Activated CD4-positive, alpha-beta T cell treated with anti-CD3 and anti-CD28 coated beads for 24 hours (primary cell): ENCODE results near the gene DIO3.
"Not testable (repeated sequence)": the region's sequence is repeated elsewhere in the genome, so short reads cannot be mapped to it uniquely, and the experiment has no call there.

ENCODE experiments used
- DNase-seq, 2 donors: peaks; one replicate each; pipeline ENCODE4 v3.0.0-alpha.2; 2020; ENCODE audit warnings: low read depth in 2 of 2

The DIO3 gene

DNA sequence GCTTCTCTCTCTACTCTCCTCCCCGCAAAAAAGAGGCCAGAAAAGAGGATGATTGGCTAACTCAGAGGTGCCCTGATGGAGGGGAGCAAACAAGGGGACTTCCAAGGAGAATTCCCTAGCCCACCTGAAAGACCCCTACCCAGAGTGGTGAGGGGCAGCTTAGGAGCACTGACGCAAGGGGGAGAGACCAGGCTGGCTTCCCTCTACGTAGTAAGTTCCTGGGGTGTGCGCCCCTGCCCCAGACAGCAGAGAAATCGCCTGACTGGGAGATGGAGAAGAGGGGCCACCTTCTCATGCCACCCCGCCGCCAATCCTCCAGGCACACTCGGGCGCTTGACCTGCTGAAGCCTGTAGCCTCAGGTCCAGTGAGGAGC is 2.1 kb upstream of the DIO3 start:
- no peak for DNase-seq

DNA sequence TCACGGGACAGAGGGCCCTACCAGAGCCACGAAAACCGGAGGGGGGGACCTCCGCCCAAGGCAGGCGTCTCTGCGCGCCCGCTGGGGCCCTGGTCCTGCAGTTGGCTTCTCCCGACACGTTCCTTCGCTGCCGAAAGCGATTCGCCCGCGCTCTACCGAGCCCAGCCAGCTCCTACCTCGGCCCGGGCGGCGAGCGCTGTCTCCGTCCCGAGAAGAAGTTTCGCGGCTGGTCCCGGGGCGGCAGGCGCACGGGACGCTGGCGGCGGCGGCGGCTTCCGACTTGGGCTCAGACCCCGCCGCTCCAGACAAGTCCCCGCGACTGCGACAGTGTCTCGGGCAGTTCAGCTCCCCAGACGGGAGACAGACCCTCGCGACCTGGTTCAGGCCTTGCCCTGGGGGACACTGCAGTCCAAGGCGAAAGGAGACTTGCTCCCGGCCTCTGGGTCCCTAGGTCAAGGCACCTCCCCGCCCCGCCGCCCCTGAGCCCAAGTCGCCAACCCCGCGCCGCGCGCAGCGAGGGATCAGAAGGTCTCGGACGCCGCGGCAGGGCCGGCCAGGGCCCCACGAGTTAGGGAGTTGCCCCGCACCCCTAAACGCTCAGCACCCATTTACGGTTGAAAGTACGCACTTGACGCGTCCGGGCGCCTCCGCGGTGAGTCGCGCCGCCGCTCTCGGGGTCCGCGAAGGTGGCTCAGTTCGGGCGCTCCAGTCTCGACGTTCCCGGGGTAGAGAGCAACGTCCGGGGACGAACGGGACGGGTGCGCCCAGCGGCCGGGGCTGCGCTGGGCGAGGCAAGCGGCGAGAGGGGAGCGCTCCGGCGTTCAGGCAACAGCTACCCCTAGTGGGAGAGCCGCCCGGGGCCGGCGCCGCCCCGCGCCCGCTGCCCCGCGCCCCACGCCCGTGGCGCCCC is 1.4 kb upstream of the DIO3 start:
- no peak for DNase-seq

DNA sequence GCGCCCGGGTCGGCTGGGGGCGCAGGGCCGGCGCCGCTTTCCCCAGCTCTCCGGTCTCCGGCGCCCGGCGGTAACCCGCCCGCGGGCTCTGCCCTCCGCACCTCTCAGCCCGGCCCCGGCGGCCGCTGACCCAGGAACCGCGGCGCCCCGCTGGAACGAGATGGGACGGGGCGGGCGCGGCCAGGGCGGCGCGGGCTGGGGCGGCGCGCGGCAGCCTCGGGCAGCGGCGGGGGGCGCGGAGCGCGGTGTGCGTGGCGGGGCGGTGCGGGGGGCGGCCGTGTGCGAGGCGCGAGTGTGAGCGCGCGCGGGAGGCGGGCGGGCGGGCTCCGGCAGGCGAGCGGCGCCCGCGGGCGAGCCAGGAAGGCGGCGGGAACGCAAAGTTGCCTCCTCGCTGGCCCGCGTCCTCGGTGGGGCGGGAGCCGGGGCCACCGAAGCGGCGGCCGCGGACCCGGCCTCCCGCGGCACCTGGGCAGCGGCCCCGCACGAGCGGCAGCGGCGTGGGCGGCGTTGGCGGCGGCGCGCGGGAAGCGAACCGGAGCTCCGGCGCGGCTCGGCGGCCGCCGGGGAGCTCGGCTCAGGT is 671 bp upstream of the DIO3 start:
- no peak for DNase-seq

DNA sequence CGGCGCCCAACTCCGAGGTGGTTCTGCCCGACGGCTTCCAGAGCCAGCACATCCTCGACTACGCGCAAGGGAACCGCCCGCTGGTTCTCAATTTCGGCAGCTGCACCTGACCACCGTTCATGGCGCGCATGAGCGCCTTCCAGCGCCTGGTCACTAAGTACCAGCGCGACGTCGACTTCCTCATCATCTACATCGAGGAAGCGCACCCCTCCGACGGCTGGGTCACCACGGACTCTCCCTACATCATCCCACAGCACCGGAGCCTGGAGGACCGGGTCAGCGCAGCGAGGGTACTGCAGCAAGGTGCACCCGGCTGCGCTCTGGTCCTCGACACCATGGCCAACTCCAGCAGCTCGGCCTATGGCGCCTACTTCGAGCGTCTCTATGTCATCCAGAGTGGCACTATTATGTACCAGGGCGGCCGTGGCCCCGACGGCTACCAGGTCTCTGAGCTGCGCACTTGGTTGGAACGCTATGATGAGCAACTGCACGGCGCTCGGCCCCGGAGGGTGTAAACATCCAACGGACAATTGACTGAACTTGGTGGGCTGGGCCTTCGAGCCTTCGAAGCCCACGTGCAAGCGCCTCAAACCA is 699 bp downstream of the DIO3 start:
- DNase-seq, result no peak

DNA sequence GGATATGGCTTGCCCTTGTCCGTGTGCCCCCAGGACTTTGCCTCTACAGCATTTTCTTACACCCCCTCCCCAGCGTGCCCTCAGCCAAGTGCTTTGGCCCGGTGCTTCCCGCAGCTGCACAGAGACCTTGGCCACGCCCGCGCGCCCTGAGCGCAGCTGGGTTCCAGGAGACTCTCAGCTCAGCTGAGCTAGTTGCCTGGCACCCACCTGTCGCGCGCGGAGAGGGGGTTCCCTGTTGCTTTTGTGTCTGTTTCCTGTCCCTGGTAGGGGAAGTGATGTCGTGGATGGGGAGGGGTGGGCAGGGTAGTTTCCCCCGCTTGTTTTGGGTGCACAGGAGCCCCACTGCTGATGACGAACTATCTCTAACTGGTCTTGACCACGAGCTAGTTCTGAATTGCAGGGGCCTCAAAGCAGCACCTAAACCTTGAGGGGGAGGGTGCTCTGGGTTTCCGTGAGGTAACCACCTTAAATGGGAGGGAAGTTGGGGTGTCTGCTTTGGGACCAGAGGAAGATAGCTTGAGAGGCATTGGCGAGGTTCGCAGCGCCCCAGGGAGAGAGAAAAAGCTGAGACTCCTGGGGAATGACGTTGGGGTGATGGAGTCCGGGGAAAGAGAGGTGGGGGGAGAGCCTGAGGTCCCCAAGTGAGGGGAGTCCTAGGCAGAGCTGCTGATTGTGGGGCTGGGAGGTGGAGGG is 1.5 kb downstream of the DIO3 start:
- DNase-seq, result no peak

DNA sequence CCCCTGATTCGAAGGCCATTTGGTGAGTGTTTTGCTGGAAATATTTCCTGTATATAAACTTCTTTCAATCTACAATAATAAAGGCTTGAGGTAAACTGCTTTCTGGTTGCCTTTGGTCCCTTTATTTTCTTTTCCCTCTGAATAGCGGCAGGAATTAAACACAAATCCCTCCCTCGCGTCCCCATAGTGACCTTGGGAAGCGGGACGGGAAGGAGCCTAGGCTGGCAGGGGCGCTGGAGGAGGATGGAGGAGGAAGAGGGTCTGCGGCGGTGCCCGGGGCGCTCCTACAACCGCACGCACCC is 2.0 kb downstream of the DIO3 start:
- no peak for DNase-seq

DNA sequence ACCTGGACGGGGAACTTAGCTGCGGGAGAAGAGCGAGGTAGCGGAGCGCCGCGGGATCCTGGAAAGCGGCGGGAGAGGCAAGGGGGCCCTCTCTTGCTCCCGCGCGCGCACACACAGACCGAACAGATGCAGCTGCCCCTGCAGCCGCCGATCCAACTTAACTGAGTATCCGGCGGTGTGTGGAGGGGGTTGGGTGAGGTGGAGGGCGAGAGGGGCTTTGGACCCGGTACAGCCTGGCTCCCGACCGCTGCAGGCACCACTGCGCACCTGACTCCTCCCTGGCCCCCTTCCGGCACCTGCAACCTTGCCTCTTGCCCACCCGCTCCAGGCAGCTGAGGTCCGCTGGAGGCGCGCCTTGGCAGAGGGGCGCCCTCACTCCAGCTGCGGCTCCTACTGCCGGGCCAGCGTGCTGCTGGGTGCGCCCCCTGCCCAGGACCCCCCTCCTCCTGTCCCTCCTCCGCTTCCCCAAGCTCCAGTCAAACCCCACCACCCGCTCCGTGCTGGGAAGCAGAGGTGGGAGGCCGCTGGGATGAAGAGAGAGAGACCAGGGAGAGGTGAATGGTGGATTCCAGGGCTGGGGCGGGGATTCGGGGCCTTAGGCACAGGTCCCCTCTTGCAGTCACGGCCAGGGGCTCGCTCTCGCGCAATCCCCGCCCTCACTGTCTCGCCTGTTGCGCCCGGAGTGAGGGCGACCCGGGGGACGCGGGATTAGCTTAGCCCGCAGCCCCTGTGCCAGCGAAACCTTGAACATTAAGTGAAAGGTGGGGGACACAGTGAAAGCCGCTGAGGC is 2.6 kb downstream of the DIO3 start:
- DNase-seq, result no peak

DNA sequence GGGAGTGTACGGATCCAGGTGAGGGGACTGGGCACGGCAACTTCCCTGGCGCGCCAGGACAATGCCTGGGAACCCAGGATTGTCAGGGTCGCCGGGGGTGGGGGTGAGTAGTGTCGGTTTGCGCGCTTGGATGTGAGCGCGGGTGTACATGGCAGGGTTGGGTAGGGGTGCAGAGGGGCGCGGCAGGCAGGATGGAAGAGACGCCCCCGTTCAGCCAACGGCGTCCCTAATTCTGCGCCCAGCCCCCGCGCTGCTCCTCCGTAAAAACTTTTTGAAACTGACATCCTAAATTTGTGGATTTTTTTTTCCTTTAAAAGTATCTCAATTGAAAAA is 3.1 kb downstream of the DIO3 start:
- no peak for DNase-seq

DNA sequence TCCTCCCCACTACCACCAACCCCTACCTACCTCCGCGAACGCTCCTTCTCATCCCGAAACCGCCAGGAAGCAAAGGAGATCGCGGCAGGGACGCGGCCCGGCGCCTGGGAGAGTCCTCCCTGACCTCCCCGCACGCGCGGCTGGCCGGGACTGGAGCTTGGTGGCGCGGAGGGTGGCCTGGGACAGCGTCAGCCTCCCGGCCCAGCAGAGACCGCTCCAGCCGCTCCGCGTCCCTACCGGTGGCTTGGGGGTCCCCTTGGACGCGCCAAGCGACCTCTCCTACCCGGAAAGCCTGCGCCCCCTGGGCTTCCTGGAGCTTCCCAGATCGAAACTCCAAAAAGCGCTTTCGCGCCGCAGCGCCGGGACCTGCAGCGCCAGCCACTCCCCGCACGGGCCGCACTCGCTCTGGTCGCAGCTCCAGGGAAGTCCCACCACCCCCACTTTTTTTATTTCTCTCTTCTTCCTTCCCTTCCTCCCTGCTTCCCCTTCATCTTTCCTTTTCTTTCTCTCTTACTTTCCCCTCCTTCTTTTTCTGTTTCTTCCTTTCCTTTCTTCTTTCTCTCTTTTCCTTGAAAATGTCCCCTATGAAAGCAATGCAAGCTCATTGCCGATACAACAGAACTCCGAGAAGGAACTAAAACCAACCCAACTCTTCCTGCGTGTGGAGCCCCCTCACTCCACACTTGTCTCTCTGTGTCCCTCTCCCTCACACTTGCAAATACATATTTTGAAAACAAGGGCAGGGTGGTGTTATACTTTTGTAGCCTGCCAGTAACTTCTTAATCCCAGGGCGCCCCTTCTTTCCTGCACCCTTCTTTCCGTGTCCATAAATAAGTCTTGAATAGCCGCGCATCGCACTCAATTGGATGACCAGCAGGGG is 3.8 kb downstream of the DIO3 start:
- DNase-seq, result no peak

DNA sequence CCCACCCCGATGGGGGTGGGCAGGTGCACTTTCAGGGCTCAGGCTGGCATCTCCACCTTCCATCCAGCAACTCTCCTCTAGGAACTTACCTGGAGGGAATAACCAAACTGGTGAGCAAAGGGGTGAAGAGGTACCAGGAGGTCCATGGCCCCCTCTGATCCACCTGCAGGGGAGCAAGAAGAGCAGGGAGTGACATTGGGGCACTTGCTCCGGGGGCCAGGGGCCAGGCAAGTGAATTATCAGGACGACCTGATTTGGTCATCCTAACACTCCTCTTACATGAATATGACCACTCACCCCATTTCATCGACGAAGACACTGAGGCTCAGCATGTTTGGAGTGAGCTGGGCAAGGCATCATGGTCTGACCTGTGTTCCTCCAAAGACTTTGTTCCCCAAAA is 6.0 kb downstream of the DIO3 start:
- DNase-seq, result no peak

DNA sequence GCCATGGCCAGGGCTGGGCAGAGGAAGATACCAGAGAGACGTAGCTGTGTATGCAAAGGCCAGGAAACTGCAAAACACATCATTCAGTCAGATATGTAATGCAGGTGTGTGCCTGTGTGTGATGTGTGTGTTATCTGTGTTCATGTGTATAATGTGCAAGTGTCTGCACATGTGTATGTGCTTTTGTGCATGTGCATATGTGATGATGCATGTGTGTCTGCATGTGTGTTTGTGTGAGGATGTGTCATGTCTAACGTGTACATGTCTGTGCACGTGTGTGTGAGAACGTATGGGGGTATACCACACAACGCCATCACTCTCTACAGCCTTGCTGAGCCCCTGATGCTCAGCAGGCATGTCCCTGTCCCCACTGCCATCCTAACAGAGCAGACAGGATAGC is 9.7 kb downstream of the DIO3 start:
- DNase-seq, result no peak

DNA sequence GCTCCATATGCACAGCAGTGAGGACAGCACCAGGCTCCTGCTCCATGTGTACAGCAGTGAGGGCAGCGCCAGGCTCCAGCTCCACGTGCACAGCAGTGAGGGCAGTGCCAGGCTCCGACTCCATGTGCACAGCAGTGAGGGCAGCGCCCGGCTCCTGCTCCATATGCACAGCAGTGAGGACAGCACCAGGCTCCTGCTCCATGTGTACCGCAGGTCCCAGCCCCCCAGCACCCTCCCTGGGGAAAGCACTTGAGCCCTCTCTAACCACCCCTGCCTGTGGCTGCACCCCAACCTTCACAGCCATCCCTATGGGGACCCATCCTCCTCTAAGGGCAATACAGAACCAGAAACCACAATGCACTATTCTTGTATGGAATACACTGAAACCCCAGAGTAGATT is 11.2 kb downstream of the DIO3 start:
- DNase-seq, result not testable (repeated sequence)

DNA sequence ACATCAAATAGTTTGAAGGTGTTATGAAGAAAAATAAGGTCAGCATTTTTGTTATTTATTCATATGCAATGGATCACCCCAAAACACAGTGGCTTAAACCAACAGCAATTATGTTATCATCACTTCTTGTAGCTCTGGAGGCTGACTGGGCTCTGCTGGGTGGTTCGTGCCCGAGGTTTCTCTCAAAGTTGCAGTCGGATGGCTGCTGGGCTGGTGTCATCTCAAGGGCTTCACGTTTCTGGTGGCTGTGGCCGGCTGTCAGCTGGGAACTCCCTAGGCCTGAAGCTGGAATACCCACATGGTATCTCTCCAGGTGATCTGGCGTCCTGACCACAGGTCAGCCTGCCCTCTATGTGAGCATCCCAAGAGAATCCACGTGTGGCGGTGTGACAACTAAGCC is 12.0 kb downstream of the DIO3 start:
- DNase-seq, result no peak

DNA sequence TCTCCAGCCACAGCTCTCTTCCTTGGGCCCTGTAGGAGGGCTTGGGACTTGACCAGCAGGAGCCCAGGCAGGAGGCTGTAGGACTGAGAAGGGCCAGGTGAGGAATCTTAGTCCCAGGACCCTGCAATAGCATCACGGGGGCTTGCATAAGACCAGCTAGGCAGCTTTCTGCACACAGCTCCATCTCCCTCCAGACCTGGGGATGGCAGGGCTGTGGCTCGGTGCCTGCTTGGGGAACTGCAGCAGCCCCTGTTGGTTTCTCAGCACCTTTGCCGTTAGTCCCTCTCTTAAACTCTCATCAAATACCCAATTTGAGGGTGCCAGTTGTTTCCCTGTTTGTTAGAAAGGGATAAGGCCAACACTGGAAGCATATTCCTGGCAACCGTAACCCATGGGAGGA is 14.3 kb downstream of the DIO3 start:
- no peak for DNase-seq

DNA sequence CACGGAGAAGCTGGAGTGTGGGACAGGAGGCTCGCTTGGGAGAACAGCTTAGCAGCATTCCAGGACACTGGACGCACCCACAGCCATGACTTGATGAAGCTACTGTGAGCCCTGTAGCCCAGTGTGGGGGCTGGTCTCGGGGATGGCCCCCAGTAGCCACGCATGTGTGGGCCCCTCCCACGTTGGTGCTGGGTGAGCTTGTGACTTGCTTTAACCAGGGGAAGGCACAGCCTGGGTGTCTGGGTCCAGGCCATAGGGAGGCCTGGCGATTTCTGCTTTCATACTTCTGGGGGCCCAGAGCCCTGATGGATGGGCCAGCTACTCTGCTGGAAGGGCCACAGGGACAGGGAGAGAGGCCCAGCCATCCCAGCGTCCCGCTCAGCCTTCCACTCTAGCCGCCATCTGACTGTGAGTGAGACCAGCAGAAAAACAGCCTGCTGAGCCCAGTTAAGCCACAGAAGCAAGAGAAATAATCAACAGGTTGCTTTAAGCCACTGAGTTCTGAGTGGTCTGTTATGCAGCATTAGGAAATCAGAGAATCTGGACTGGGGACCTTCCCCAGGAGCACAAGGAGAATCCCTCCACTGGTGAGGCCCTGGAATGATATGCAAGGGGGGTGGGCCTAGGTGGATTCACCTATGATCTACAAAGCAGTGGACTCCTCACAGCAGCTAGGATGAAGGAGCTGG is 16.1 kb downstream of the DIO3 start:
- no peak for DNase-seq

DNA sequence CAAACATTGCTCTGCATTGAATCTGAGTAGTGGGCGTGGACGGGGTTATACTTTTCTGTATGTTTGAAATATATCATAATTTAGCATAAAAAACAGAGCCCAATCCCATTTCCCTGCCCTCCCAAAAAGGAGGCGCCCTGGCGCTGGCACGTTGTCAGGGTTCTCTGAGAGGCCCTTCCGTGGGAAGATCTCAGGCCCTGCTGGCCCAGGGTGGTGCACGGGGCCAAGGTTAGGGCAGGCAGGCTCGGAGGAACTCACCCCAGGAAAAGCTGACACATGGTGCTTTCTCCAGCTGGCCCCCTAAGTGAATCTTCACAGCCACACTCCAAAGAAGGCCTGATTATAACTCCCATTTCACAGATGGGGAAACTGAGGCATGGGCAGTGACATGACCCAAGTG is 17.2 kb downstream of the DIO3 start:
- no peak for DNase-seq

DNA sequence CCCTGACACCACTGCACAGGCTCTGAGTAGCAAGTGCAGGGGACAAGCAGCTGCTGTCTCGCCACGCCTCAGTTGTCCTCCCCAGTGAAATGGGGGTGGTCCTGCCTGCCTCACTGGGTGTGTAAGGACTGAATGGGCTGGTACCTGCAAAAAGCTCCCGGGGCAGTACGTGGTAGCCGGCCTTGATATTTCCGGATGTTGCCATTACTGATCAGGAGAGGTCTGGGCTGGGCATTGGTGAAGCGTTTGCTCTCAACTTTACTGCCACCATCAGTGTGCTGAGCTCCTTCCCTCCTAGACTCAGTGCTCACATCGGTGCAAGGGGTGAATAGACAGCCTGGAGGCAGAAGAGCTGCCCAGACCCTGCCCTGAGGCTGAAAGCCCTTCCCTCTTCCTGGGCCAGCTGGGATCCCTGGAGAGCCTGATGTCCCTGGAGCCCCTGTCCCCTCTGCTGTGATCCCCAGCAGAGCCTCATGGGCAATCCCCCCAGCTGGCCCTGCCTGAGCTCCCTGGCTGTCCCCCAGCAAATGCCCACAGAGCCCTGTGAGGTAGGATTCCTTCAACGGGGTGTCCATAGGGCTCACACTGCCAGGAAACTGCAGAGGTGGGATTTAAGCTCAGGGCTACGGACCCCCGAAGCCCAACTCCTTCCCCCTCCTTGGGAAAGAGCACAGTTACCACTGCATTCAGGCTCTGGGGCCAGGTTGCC is 18.2 kb downstream of the DIO3 start:
- DNase-seq, result no peak

DNA sequence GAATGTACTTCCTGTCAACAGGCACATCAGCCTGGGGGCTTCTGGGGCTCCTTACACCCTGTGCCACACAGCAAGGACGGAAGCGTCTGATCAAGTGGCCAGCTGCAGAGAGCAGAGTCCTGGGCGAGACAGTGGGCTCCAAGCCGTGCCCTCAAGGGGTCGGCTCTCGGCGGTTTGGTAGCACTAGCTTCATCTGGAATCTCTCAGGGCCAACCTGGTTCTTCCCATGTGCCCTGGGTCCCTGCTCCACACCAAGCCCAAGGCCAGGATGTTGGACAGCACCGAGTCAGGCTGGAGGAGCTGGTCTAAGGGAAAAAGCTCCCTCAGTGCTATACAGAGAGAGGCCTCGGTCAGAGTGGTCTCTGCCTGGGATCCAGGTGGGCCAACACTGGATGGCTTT is 20.5 kb downstream of the DIO3 start:
- no peak for DNase-seq

DNA sequence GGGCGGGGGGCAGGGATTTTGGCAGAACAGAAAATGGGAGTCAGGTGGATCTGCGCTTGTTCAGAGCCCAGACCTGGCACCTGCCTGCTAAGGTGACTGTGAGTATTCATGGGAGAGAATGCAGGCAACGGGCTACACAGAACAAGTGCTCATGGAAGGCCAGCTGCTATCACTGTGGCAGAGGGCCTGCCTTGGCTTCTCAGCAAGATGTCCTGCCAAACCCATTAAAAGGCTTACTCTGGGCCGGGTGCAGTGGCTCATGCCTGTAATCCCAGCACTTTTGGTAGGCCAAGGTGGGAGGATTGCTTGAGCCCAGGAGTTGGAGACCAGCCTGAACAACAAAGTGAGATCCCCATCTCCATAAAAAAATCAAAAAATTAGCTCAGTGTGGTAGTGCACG is 21.0 kb downstream of the DIO3 start:
- DNase-seq, result no peak
